GM12891 (cell line): ENCODE results near the gene KAZN.

ENCODE experiments used
- POLR2A ChIP-seq: IDR thresholded peaks from 2 replicates; pipeline ENCODE4 v1.6.1; 2011; ENCODE audit warnings: low read depth, low read length, control low read depth
- POLR2AphosphoS5 ChIP-seq: IDR thresholded peaks from 2 replicates; pipeline ENCODE4 v1.6.1; 2011; ENCODE audit warnings: low read depth, low read length, control low read depth
- POU2F2 ChIP-seq: IDR thresholded peaks from 2 replicates; pipeline ENCODE4 v1.6.1; 2011; ENCODE audit warnings: low read depth, mild to moderate bottlenecking, control low read depth, low read length, moderate library complexity
- SPI1 ChIP-seq: IDR thresholded peaks from 2 replicates; pipeline ENCODE4 v1.6.1; 2011; ENCODE audit warnings: low read depth, low read length, control low read depth
- TAF1 ChIP-seq: IDR thresholded peaks from 2 replicates; pipeline ENCODE4 v1.6.1; 2011; ENCODE audit warnings: low read depth, low read length, control low read depth

- no peak for TF ChIP-seq SPI1
- no peak for TF ChIP-seq POLR2A
- no peak for TF ChIP-seq TAF1
- TF ChIP-seq POLR2AphosphoS5: no peak
- no peak for TF ChIP-seq POU2F2
These were observed 196.4 kb downstream of the KAZN start for GRCh38 chr1:14794906-14795305.
